Naive thymus-derived CD8-positive, alpha-beta T cell (primary cell): ENCODE results near the gene CSNK1D. TPM values are rescaled to one million over a fixed set of nuclear protein-coding genes. Genes with fewer than 3 reads are reported as not detected.

ENCODE experiments used
- ATAC-seq, 2 donors: fragments of 150-1000 bp; cut with Tn5 transposase in 1 of 2; sonication (Bioruptor Pico), chemical (Tn5 transposase) in 1 of 2; 1 replicate in 1 of 2; 2 replicates in 1 of 2; pipeline ENCODE4 v1.10.0; 2021; ENCODE audit warnings: mild to moderate bottlenecking in 2 of 2, moderate library complexity in 2 of 2
- POLR2A ChIA-PET: fragments of 350-600 bp; sonication (Branson Sonifier 250); formaldehyde crosslinking; loops from one replicate; lab custom pipeline; 2021; ENCODE audit warnings: antibody characterized with exemption; lab: Charles Lee
- DNase-seq, 10 donors: peaks; one replicate each; pipeline versions ENCODE4 v3.0.0 to v3.0.0-alpha.2; 2020 to 2022
- H3K27ac Mint-ChIP-seq, 10 donors: one replicate each; pipeline ENCODE4 v1.8.0; 2020 to 2022; ENCODE audit warnings: mild to moderate bottlenecking in 10 of 10, mixed read lengths in 10 of 10, moderate library complexity in 4 of 10, inconsistent platforms in 1 of 10
- H3K27me3 Mint-ChIP-seq, 5 donors: one replicate each; pipeline ENCODE4 v1.8.0; 2021 to 2022; ENCODE audit warnings: mixed read lengths in 5 of 5
- H3K36me3 Mint-ChIP-seq, 3 donors: one replicate each; pipeline ENCODE4 v1.8.0; 2020 to 2022; ENCODE audit warnings: mixed read lengths in 3 of 3, mild to moderate bottlenecking in 2 of 3, inconsistent platforms in 1 of 3
- H3K4me1 Mint-ChIP-seq, 4 donors: one replicate each; pipeline ENCODE4 v1.8.0; 2021 to 2022; ENCODE audit warnings: mixed read lengths in 4 of 4
- H3K4me3 Mint-ChIP-seq, 10 donors: one replicate each; pipeline ENCODE4 v1.8.0; 2020 to 2022; ENCODE audit warnings: mild to moderate bottlenecking in 10 of 10, mixed read lengths in 10 of 10, moderate library complexity in 6 of 10, inconsistent platforms in 1 of 10
- H3K9me3 Mint-ChIP-seq, 9 donors: one replicate each; pipeline ENCODE4 v1.8.0; 2020 to 2022; ENCODE audit warnings: mixed read lengths in 9 of 9, mild to moderate bottlenecking in 3 of 9, inconsistent platforms in 1 of 9, moderate library complexity in 1 of 9
- polyA plus RNA-seq, 3 donors: library from polyadenylated mRNA; unstranded; fragments of 300-500 nt; fragmentation: Illumina TruSeq; gene quantifications; one replicate each; pipeline ENCODE4 v1.2.3, GENCODE V29; 2021
- total RNA-seq, 8 experiments: library from RNA in 2 of 8; stranded (reverse) in 2 of 8; gene quantifications; one replicate each; pipeline ENCODE4 v1.2.3 and lab custom pipeline; 2021 to 2026

The CSNK1D gene
- total and polyA plus RNA-seq, 5 experiments from 2014 or later = 47.6 to 201 (median 72.1) TPM

DNA sequence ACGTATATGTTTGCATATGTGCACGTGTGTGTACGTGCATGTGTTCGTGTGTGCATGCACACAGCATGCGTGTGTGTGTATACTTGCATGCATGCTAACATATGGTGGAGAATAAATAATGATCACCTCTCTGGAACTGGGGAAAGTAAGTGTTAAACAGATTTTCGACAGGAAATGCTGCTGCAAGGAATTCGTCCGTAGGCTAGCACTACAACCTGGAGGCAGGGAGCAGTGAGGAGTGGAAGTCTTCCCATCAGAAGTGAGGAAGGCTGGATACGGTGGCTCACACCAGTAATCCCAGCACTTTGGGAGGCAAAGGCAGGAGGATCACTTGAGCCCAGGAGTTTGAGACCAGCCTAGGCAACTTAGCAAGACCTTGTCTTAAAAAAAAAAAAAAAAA lies 4.8 kb upstream of the CSNK1D start:
- Mint-ChIP-seq H3K4me1 (peaks cover 5 to 27% (median 17%) of the 10 kb centered on the region in 4 donors), H3K27me3 (no peaks in the 10 kb centered on the region), H3K4me3 (no peak overlapping the region), H3K36me3 (peaks cover 0 to 2% (median 0%) of the 10 kb centered on the region in 3 donors), H3K9me3 (no peaks in the 10 kb centered on the region), H3K27ac (no peak overlapping the region)
- ATAC-seq (no peak), DNase-seq (no peak)
- POLR2A ChIA-PET = no interaction called here

DNA sequence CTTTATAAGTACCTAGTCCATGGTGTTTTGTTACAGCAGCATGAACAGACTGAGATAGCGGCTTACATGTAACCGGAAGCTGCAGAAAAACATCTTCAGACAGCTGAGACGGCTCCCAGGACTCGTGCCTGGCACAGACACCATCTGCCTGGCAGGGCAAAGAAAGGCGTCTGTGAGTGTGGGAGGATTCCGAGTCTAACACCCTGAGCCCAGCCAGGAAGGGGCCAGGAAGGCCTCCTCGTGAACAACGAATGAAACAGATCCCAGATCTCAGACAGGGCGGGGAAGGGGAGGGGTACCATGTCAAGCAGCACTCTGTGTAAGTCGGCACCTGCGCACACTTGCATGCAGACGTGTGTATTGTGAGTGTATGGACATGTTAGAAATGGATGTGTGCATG lies 4.4 kb upstream of the CSNK1D start:
- H3K27me3 Mint-ChIP-seq = no peaks in the 10 kb centered on the region
- H3K27ac Mint-ChIP-seq = peak overlapping the region in 1 of 10 donors; percentile 79
- POLR2A ChIA-PET = interaction anchor here (0.6 kb wide), 1 partner anchor 29 kb away, joined by 4 read pairs; no protein-coding TSS in a partner anchor
- ATAC-seq = no peak
- H3K4me3 Mint-ChIP-seq = no peak overlapping the region
- DNase-seq = no peak
- peaks cover 0 to 2% (median 0%) of the 10 kb centered on the region in 3 donors for H3K36me3 Mint-ChIP-seq
- H3K9me3 Mint-ChIP-seq = no peaks in the 10 kb centered on the region
- H3K4me1 Mint-ChIP-seq = peaks cover 5 to 27% (median 17%) of the 10 kb centered on the region in 4 donors

DNA sequence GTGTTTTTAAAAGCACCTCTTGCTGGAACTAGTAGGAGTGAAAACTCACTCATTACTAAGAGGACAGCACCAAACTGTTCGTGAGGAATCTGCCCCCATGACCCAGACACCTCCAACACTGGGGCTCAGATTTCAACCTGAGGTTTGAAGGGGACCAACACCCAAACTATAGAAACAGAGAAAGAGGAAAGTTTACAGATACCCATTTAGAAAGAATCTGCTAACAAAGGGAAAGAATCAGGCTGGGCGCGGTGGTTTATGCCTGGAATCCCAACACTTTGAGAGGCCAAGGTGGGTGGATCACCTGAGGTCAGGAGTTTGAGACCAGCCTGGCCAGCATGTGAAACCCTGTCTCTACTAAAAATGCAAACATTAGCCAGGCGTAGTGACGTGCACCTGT lies 3.4 kb upstream of the CSNK1D start:
- H3K9me3 Mint-ChIP-seq = no peaks in the 10 kb centered on the region
- POLR2A ChIA-PET = no interaction called here
- H3K27ac Mint-ChIP-seq = peak overlapping the region in 1 of 10 donors; percentile 66
- ATAC-seq (no peak), DNase-seq (no peak)
- no peaks in the 10 kb centered on the region for H3K27me3 Mint-ChIP-seq
- H3K36me3 Mint-ChIP-seq = peaks cover 2 to 8% (median 5%) of the 10 kb centered on the region in 3 donors
- H3K4me3 Mint-ChIP-seq = no peak overlapping the region
- peaks cover 9 to 31% (median 24%) of the 10 kb centered on the region in 4 donors for H3K4me1 Mint-ChIP-seq

DNA sequence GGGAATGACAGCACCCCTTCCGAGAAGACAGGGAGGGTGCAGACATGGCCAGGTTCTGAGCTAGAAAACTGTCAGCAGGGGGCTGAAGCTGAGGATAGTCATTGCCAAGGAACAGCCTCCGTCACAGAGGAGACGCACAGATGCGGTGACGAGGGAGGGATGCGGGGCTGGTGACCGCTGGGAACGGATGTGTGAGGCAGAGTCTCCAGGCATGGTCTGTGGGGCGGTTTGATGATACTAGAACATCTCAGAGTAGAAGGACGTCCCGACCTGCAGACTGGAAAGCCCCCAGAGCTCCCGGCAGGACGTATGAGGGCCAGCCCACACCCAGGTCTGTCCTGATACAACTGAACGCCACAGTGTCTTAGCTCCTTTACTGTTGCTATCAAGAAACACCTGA lies 1.8 kb upstream of the CSNK1D start:
- H3K27me3 Mint-ChIP-seq = no peaks in the 10 kb centered on the region
- no peaks in the 10 kb centered on the region for H3K9me3 Mint-ChIP-seq
- ATAC-seq (no peak), DNase-seq (no peak)
- peaks cover 5 to 22% (median 5%) of the 10 kb centered on the region in 3 donors for H3K36me3 Mint-ChIP-seq
- peaks cover 12 to 34% (median 27%) of the 10 kb centered on the region in 4 donors for H3K4me1 Mint-ChIP-seq
- H3K27ac Mint-ChIP-seq = peak overlapping the region in 1 of 10 donors; percentile 75
- H3K4me3 Mint-ChIP-seq = peak overlapping the region in 5 of 10 donors; percentile 20 to 52 (median 30)
- POLR2A ChIA-PET = interaction anchor here (1.3 to 6.7 kb wide), 3 partner anchors 17 to 23 kb away, joined by 9 to 50 read pairs (median 38); no protein-coding TSS in a partner anchor

DNA sequence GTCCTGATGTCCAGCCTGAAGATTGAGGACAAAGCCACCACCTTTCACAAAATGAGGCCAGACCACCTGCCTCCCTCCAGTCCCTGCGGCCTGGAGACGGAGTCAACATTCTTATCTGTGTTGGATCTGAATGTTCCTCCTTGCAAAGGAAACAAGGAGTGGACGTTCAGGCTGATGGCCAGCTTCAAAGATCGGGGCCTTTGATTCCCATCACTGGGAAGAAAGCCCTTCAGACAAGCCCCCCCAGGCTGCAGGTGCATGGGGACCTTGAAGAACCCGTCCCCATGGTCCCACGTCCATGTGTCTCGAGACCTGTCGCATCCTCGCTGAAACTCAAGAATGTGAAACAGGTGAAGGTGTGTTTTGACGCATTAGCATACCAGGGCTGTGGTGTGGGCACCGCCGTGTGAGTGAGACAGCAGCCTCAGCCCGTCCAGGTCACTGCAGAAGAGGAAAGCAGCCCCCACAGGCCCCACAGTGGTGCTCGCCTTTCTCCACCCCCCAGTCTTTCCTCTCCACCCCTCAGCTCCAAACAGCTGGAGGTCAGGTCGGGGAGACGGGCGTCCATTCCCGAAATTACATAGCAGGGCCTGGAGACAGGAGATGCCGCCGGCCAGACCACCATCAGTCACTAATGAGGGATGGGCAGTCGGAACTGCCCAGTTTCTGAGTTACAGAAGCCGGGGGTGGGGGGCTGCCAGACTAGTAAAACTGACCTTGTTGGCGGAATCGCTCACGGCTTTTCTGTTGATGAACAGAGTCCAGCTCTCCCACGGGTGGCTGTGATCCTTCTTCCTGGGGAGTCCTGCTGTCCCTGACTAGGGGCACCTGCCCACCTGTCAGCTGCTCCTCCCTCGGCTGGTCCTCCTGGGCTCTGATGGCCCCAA lies 877 bp upstream of the CSNK1D start:
- no peak for DNase-seq
- no peaks in the 10 kb centered on the region for H3K27me3 Mint-ChIP-seq
- peaks cover 18 to 44% (median 37%) of the 10 kb centered on the region in 4 donors for H3K4me1 Mint-ChIP-seq
- H3K36me3 Mint-ChIP-seq = peaks cover 5 to 30% (median 6%) of the 10 kb centered on the region in 3 donors
- H3K27ac Mint-ChIP-seq = peak overlapping the region in 9 of 10 donors; percentile 48 to 99 (median 63)
- no peaks in the 10 kb centered on the region for H3K9me3 Mint-ChIP-seq
- POLR2A ChIA-PET = interaction anchor here (0.6 to 6.7 kb wide), 11 partner anchors 9 to 223 kb away, joined by 3 to 50 read pairs (median 6); partner anchors contain the start of genes CD7 and SLC16A3
- peak overlapping the region; percentile 39 to 99 (median 78) for H3K4me3 Mint-ChIP-seq
- no peak for ATAC-seq

DNA sequence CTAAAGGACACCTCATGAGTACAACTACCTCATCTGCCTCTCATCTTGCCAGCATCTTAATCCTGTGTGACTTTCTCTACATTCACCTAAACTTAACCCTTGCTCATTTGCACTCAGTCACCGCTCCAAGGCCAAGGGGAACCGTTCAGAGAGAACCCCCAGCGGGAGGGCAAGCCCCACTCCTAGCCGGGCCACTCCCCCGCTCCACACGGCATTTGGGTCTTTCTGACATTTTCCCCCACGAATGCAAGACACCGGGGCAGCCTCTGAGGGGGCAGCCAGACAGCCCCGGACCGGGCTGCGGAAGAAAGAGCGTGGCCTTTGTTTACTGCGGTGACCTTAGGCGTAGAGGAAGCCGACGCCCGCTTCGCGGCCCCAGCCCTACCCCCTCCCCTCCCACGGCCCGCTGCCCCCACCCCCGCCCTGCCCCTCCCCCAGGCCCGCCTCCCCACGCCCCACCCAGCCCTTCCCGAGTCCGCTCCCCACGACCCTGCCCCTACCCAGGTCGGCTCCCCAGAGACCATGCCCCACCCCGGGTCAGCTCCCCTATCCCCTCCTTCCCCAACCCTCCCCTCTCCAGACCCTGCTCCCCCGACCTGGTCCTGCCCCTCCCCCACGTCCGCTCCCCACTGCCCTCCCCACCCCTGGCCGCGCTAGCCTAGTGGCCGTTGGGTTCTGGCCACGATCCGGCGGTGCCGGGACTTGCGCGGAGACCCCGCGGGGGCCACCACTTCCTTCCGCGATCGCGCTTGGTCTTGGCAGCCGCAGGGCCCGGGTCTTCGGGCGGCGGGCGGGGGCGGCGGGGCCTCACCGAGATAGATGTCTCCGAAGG lies 789 bp downstream of the CSNK1D start:
- POLR2A ChIA-PET = interaction anchor here (0.7 to 6.7 kb wide), 13 partner anchors 10 to 174 kb away, joined by 3 to 50 read pairs (median 6); partner anchors contain the start of genes CD7, FASN, OGFOD3 and SLC16A3
- H3K9me3 Mint-ChIP-seq = no peaks in the 10 kb centered on the region

DNA sequence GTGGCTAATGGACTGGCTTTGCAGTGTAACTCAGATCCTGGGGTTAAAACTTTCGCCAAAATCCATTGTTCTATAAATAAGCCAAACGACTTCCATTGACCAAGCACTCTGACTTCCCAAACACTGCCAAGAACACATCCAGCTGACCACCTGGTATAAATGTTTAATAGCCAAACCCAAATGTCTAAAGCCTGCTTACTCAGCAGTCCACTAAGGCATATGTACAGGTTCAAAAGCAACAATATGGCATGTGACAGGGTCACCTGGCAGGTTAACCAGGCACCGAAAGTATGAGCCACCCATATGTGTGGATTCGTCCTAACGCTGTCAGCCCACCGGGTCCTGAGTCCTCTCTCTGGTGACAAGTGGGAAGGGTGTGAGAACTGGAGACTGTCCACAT lies 2.1 kb downstream of the CSNK1D start:
- POLR2A ChIA-PET = interaction anchor here (0.6 to 6.7 kb wide), 5 partner anchors 9 to 1815 kb away, joined by 3 to 50 read pairs (median 3); partner anchors contain the start of gene MRPL12
- Mint-ChIP-seq H3K9me3 (no peaks in the 10 kb centered on the region), H3K4me1 (peaks cover 30 to 66% (median 63%) of the 10 kb centered on the region in 4 donors), H3K27ac (peak overlapping the region; percentile 86 to 99 (median 93)), H3K36me3 (peaks cover 5 to 54% (median 6%) of the 10 kb centered on the region in 3 donors), H3K27me3 (no peaks in the 10 kb centered on the region), H3K4me3 (peak overlapping the region; percentile 79 to 99 (median 96))
- ATAC-seq (no peak), DNase-seq (no peak)

More for the DNA sequence above, 789 bp downstream of the CSNK1D start:
- H3K4me3 Mint-ChIP-seq = peak overlapping the region; percentile 79 to 99 (median 96)
- DNase-seq (peak in 8 of 10 donors; percentile 25 to 53 (median 40)), ATAC-seq (peak; percentile 26 to 29)
- peaks cover 5 to 42% (median 6%) of the 10 kb centered on the region in 3 donors for H3K36me3 Mint-ChIP-seq
- no peaks in the 10 kb centered on the region for H3K27me3 Mint-ChIP-seq
- peaks cover 24 to 56% (median 53%) of the 10 kb centered on the region in 4 donors for H3K4me1 Mint-ChIP-seq
- peak overlapping the region; percentile 93 to 99 (median 99) for H3K27ac Mint-ChIP-seq

DNA sequence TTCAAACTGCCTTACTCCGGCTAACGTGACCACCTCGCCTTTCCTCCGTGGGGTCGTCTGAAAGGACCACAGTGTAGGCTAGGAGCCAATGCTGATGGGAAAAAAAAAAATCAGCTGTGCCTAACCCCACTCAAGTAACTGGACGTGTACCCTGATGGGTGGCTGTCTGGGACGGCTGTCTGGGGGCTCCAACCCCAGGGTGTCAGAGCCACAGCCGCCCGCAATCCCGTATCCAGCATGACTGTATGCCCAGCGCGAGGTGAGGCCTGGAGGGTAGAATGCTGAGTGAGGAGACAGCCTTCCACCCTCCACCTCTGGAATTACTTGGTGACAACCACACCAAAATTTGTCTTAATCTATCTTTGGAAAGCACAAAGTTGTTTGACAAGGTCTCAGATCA lies 2.8 kb downstream of the CSNK1D start:
- peak overlapping the region; percentile 52 to 94 (median 88) for H3K27ac Mint-ChIP-seq
- H3K4me3 Mint-ChIP-seq = peak overlapping the region; percentile 47 to 99 (median 94)
- peaks cover 35 to 72% (median 69%) of the 10 kb centered on the region in 4 donors for H3K4me1 Mint-ChIP-seq
- DNase-seq (no peak), ATAC-seq (no peak)
- no peaks in the 10 kb centered on the region for H3K9me3 Mint-ChIP-seq
- H3K27me3 Mint-ChIP-seq = no peaks in the 10 kb centered on the region
- H3K36me3 Mint-ChIP-seq = peaks cover 5 to 62% (median 6%) of the 10 kb centered on the region in 3 donors
- POLR2A ChIA-PET = interaction anchor here (1.9 to 6.7 kb wide), 3 partner anchors 21 to 46 kb away, joined by 5 to 50 read pairs (median 38); partner anchors contain the start of gene CD7

DNA sequence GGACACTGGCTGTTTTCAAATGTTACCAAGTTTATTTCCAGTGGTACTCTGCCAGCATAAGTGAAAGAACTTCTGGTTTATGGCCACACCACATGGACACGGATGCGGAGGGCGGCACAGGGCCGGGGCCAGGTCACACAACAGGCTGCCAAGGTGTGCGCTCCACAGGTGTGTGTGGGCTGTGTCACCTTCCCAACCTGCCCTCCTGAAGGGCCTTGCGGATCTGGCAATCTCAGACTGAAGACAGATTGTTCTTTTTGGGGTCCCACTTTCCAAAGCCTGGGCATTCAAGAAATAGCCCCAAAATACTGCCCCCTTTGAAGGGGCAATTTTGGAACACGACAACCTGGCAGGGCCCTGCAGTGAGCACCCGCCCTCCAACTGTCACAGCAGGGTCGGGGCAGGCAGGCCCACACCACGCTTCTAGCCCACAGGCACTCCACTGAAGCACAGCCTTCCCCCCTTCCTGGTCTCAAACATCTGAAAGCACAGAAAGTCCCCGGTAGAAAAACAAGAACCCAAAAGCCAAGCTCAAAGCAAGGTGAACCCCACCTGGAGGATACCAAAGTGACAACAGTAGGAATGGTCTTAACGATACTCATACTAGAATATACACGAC lies 3.5 kb downstream of the CSNK1D start:
- no peaks in the 10 kb centered on the region for H3K9me3 Mint-ChIP-seq
- H3K27ac Mint-ChIP-seq = peak overlapping the region; percentile 62 to 94 (median 88)
- peaks cover 35 to 70% (median 69%) of the 10 kb centered on the region in 4 donors for H3K4me1 Mint-ChIP-seq
- H3K4me3 Mint-ChIP-seq = peak overlapping the region; percentile 47 to 99 (median 94)
- DNase-seq (peak in 6 of 10 donors; percentile 18 to 59 (median 40)), ATAC-seq (peak; percentile 39 to 55)
- POLR2A ChIA-PET = interaction anchor here (0.5 to 6.7 kb wide), 5 partner anchors 22 to 59 kb away, joined by 3 to 50 read pairs (median 6); partner anchors contain the start of gene CD7
- no peaks in the 10 kb centered on the region for H3K27me3 Mint-ChIP-seq
- peaks cover 5 to 68% (median 6%) of the 10 kb centered on the region in 3 donors for H3K36me3 Mint-ChIP-seq

DNA sequence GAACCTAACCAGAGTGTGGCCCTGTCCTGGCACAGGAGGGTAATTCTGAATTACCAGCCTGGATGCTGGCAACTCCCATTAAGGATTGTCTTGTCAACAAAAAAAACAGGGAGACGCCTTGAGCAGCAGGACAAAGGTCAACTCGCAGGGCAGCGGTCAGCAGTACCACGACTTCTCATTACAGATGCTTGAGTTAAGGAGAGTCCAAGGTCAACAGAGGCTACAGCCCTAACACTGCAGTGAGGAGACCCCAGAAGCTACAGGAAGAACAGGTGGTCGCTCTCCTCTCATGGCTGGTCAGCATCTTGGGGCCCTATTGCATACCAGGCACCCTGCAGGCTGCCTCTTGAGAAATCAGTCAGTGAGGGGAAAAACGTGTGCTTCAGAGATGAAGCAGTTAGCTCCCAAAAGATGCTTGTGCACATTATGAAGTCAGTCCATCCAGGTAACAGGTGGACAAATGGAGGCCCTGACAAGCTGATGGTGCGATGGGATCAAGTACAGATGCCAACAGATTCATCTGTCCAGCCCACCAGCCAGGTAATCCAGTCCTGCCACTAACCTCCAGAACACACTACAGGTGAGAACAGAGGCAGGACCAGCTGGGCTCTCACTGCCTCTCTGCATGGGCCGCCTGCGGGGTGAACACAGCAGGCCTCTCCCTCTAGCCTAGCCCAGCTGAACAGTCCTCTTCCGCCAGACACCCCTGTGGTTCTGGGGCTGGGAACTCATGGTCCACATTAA lies 4.2 kb downstream of the CSNK1D start:
- peak overlapping the region; percentile 9 to 99 (median 85) for H3K4me3 Mint-ChIP-seq

More for the DNA sequence above, 4.2 kb downstream of the CSNK1D start:
- Mint-ChIP-seq H3K4me1 (peaks cover 35 to 70% (median 67%) of the 10 kb centered on the region in 4 donors), H3K27ac (peak overlapping the region; percentile 74 to 94 (median 88)), H3K27me3 (no peaks in the 10 kb centered on the region), H3K9me3 (no peaks in the 10 kb centered on the region), H3K36me3 (peaks cover 5 to 75% (median 6%) of the 10 kb centered on the region in 3 donors)
- ATAC-seq (no peak), DNase-seq (no peak)
- POLR2A ChIA-PET = interaction anchor here (1.0 to 6.7 kb wide), 4 partner anchors 23 to 48 kb away, joined by 3 to 50 read pairs (median 4); partner anchors contain the start of gene CD7
